Mesenchymal stem cell (in vitro differentiated cells and primary cell): ENCODE data around the gene EXOC6B.

Source experiments
- DNase-seq: peaks from one replicate; pipeline ENCODE4 v3.0.0-alpha.2; 2013
- H2AFZ ChIP-seq: one replicate; pipeline ENCODE4 v1.6.1; 2013; ENCODE audit warnings: low read depth, mild to moderate bottlenecking, control low read depth, inconsistent platforms, low read length, moderate library complexity
- H2AK5ac ChIP-seq: 2 replicates; pipeline ENCODE4 v1.6.1; 2013; ENCODE audit warnings: low read length, moderate library complexity, mild to moderate bottlenecking, inconsistent platforms; ENCODE audit not compliant: severe bottlenecking
- H2BK120ac ChIP-seq: one replicate; pipeline ENCODE4 v1.6.1; 2013; ENCODE audit warnings: low read depth, mild to moderate bottlenecking, inconsistent platforms, low read length, moderate library complexity
- H2BK12ac ChIP-seq, 2 experiments: one replicate each; pipeline ENCODE4 v1.6.1; 2013; ENCODE audit warnings: inconsistent platforms in 2 of 2, low read length in 2 of 2, mild to moderate bottlenecking in 2 of 2, moderate library complexity in 2 of 2, control low read depth in 1 of 2
- H2BK15ac ChIP-seq: one replicate; pipeline ENCODE4 v1.6.1; 2013; ENCODE audit warnings: mild to moderate bottlenecking, low read depth, inconsistent platforms; ENCODE audit not compliant: poor library complexity, severe bottlenecking
- H2BK5ac ChIP-seq: 2 replicates; pipeline ENCODE4 v1.6.1; 2013; ENCODE audit warnings: low read depth, mild to moderate bottlenecking, low read length, control low read depth, inconsistent platforms; ENCODE audit not compliant: poor library complexity, severe bottlenecking
- H3K14ac ChIP-seq, 2 experiments: one replicate each; pipeline ENCODE4 v1.6.1; 2013; ENCODE audit warnings: inconsistent platforms in 2 of 2, low read length in 2 of 2, control low read depth in 1 of 2, mild to moderate bottlenecking in 1 of 2, moderate library complexity in 1 of 2
- H3K18ac ChIP-seq, 2 experiments: one replicate each; pipeline ENCODE4 v1.6.1; 2013; ENCODE audit warnings: inconsistent platforms in 2 of 2, low read length in 2 of 2, control low read depth in 1 of 2, low read depth in 1 of 2, mild to moderate bottlenecking in 1 of 2
- H3K23ac ChIP-seq, 2 experiments: one replicate each; pipeline ENCODE4 v1.6.1; 2013; ENCODE audit warnings: inconsistent platforms in 2 of 2, low read length in 2 of 2, mild to moderate bottlenecking in 2 of 2, moderate library complexity in 2 of 2, control low read depth in 1 of 2
- H3K27ac ChIP-seq: 2 replicates; pipeline ENCODE4 v1.5.1; 2013; ENCODE audit warnings: mild to moderate bottlenecking, moderate library complexity, low read length, control low read depth, inconsistent platforms; ENCODE audit not compliant: poor library complexity, severe bottlenecking
- H3K27me3 ChIP-seq, 2 experiments: 2 replicates each; pipeline versions ENCODE4 v1.6.1 to v1.7.0; 2013; ENCODE audit warnings: low read length in 2 of 2, mild to moderate bottlenecking in 2 of 2, moderate library complexity in 2 of 2, control low read depth in 1 of 2, inconsistent platforms in 1 of 2; ENCODE audit not compliant: control insufficient read depth in 1 of 2, insufficient read depth in 1 of 2
- H3K36me3 ChIP-seq, 2 experiments: 2 replicates each; pipeline versions ENCODE4 v1.6.1 to v1.7.0; 2013; ENCODE audit warnings: low read length in 2 of 2, control low read depth in 1 of 2, inconsistent platforms in 1 of 2, low read depth in 1 of 2, mild to moderate bottlenecking in 1 of 2; ENCODE audit not compliant: insufficient read depth in 2 of 2, control insufficient read depth in 1 of 2
- H3K4ac ChIP-seq, 2 experiments: one replicate each; pipeline ENCODE4 v1.6.1; 2013; ENCODE audit warnings: inconsistent platforms in 2 of 2, low read length in 2 of 2, mild to moderate bottlenecking in 2 of 2, moderate library complexity in 2 of 2, control low read depth in 1 of 2, low read depth in 1 of 2
- H3K4me1 ChIP-seq: 2 replicates; pipeline ENCODE4 v1.6.1; 2013; ENCODE audit warnings: low read depth, low read length, control low read depth; ENCODE audit not compliant: control insufficient read depth, insufficient read depth
- H3K4me2 ChIP-seq: 2 replicates; pipeline ENCODE4 v1.6.1; 2013; ENCODE audit warnings: low read length, mild to moderate bottlenecking, inconsistent platforms; ENCODE audit not compliant: poor library complexity, severe bottlenecking
- H3K4me3 ChIP-seq, 2 experiments: 2 replicates each; pipeline versions ENCODE4 v1.5.1 to v1.7.0; 2013; ENCODE audit warnings: low read length in 2 of 2, mild to moderate bottlenecking in 2 of 2, control low read depth in 1 of 2, low read depth in 1 of 2; ENCODE audit not compliant: insufficient read depth in 1 of 2
- H3K79me1 ChIP-seq: replicated peaks from 2 replicates; pipeline ENCODE4 v1.6.1; 2013; ENCODE audit warnings: mild to moderate bottlenecking, control low read depth, low read length, inconsistent platforms; ENCODE audit not compliant: poor library complexity, severe bottlenecking
- H3K9ac ChIP-seq: 2 replicates; pipeline ENCODE4 v1.7.0; 2013; ENCODE audit warnings: mild to moderate bottlenecking, low read length, moderate library complexity
- H3K9me3 ChIP-seq: 2 replicates; pipeline ENCODE4 v1.7.0; 2013; ENCODE audit warnings: mild to moderate bottlenecking, low read length; ENCODE audit not compliant: control insufficient read depth
- H4K8ac ChIP-seq: one replicate; pipeline ENCODE4 v1.6.1; 2013; ENCODE audit warnings: inconsistent platforms, mild to moderate bottlenecking, low read length, moderate library complexity
- H4K91ac ChIP-seq: one replicate; pipeline ENCODE4 v1.6.1; 2013; ENCODE audit warnings: mild to moderate bottlenecking, low read length, inconsistent platforms
- WGBS: methylation state at CpG from one replicate; pipeline ENCODE4 v1.1.7; 2013; ENCODE audit warnings: mixed read lengths; 5-methylcytosine and 5-hydroxymethylcytosine counted together

EXOC6B gene

GRCh38 chr2:72809095-72809494 lies 16.7 kb downstream of the EXOC6B start:
- H2BK15ac ChIP-seq, result no peak overlapping the region
- H3K4me2 ChIP-seq, result no peak overlapping the region
- H4K8ac ChIP-seq, result no peak overlapping the region
- no peaks in the 10 kb centered on the region for H3K4me1 ChIP-seq
- H2BK120ac ChIP-seq, result no peak overlapping the region
- no peaks in the 10 kb centered on the region for H3K27me3 ChIP-seq
- H3K27ac ChIP-seq, result no peak overlapping the region
- no peak overlapping the region for H3K4me3 ChIP-seq
- no peak for DNase-seq
- WGBS, result no CpG with 5 or more reads among the region's 1 CpG
- H2BK5ac ChIP-seq, result no peak overlapping the region
- no peak overlapping the region for H3K18ac ChIP-seq
- no peak overlapping the region for H2BK12ac ChIP-seq
- no peak overlapping the region for H4K91ac ChIP-seq
- H3K79me1 ChIP-seq, result peaks cover 17% of the 10 kb centered on the region
- peaks cover 0 to 6% of the 10 kb centered on the region in 2 experiments for H3K36me3 ChIP-seq
- no peak overlapping the region for H2AK5ac ChIP-seq
- H3K9ac ChIP-seq, result no peak overlapping the region
- peaks cover 16% of the 10 kb centered on the region for H3K9me3 ChIP-seq
- H2AFZ ChIP-seq, result no peak overlapping the region
- H3K14ac ChIP-seq, result no peak overlapping the region
- no peak overlapping the region for H3K23ac ChIP-seq
- H3K4ac ChIP-seq, result no peak overlapping the region

- Histone ChIP-seq H3K79me1 (peaks cover 14% of the 10 kb centered on the region), H2BK12ac (no peak overlapping the region), H3K23ac (no peak overlapping the region), H3K9ac (no peak overlapping the region), H3K18ac (no peak overlapping the region), H3K4me3 (no peak overlapping the region), H4K91ac (no peak overlapping the region), H3K36me3 (peaks cover 0 to 6% of the 10 kb centered on the region in 2 experiments), H3K27ac (no peak overlapping the region), H2BK120ac (no peak overlapping the region), H3K14ac (no peak overlapping the region), H4K8ac (no peak overlapping the region), H2BK5ac (no peak overlapping the region), H3K9me3 (peaks cover 16% of the 10 kb centered on the region), H2AK5ac (no peak overlapping the region), H3K4ac (no peak overlapping the region), H2AFZ (no peak overlapping the region), H3K4me2 (no peak overlapping the region), H3K4me1 (no peaks in the 10 kb centered on the region), H3K27me3 (no peaks in the 10 kb centered on the region), H2BK15ac (no peak overlapping the region)
- 95% methylated on average over 2 of the region's 3 CpGs for WGBS
- no peak for DNase-seq
Measured at GRCh38 chr2:72806280-72806945, 19.4 kb downstream of the EXOC6B start.

- Histone ChIP-seq H3K4me2 (no peak overlapping the region), H3K36me3 (no peaks in the 10 kb centered on the region), H2AK5ac (no peak overlapping the region), H3K4me1 (no peaks in the 10 kb centered on the region), H3K4ac (no peak overlapping the region), H4K91ac (no peak overlapping the region), H3K23ac (no peak overlapping the region), H4K8ac (no peak overlapping the region), H2BK5ac (no peak overlapping the region), H3K9ac (no peak overlapping the region), H3K27ac (no peak overlapping the region), H2AFZ (no peak overlapping the region), H3K14ac (no peak overlapping the region), H3K27me3 (no peaks in the 10 kb centered on the region), H3K18ac (no peak overlapping the region), H3K79me1 (peaks cover 15% of the 10 kb centered on the region), H3K4me3 (no peak overlapping the region), H2BK12ac (no peak overlapping the region), H2BK15ac (no peak overlapping the region), H2BK120ac (no peak overlapping the region), H3K9me3 (peaks cover 6% of the 10 kb centered on the region)
- DNase-seq, result no peak
Measured at GRCh38 chr2:72803626-72804320, 22.1 kb downstream of the EXOC6B start.

DNA sequence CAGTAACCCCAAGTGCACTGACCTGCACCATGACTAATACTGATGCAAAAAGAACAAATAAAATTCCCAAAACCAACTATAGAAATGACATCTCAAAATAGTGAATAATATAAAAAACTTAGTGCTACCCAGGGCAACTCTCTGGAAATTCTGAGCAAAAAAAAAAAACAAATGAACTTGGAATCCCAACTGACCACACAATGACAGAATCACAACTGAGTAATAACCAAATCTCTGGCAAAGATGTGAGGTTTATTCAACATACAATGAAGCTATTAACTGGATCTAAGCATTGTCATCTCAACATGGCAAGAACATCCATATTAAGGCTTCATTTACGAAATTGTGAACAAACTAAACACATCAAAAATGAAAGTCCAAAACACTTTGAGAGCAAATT lies 22.7 kb downstream of the EXOC6B start:
- H2BK5ac ChIP-seq, result no peak overlapping the region
- 80% methylated on average over 1 of the region's 1 CpG for WGBS
- H3K9me3 ChIP-seq, result peaks cover 1% of the 10 kb centered on the region
- H3K27ac ChIP-seq, result no peak overlapping the region
- H3K36me3 ChIP-seq, result no peaks in the 10 kb centered on the region
- H3K4ac ChIP-seq, result no peak overlapping the region
- H3K27me3 ChIP-seq, result no peaks in the 10 kb centered on the region
- H2AFZ ChIP-seq, result no peak overlapping the region
- H3K4me1 ChIP-seq, result no peaks in the 10 kb centered on the region
- no peak for DNase-seq
- H3K9ac ChIP-seq, result no peak overlapping the region
- no peak overlapping the region for H2AK5ac ChIP-seq
- no peak overlapping the region for H2BK120ac ChIP-seq
- H3K79me1 ChIP-seq, result peaks cover 12% of the 10 kb centered on the region
- no peak overlapping the region for H3K4me2 ChIP-seq
- no peak overlapping the region for H3K18ac ChIP-seq
- no peak overlapping the region for H3K23ac ChIP-seq
- H4K91ac ChIP-seq, result no peak overlapping the region
- H2BK12ac ChIP-seq, result no peak overlapping the region
- no peak overlapping the region for H2BK15ac ChIP-seq
- no peak overlapping the region for H4K8ac ChIP-seq
- H3K4me3 ChIP-seq, result no peak overlapping the region
- no peak overlapping the region for H3K14ac ChIP-seq
